Panc1 (cell line): ENCODE results near the gene GRIP2. TPM values are rescaled to one million over a fixed set of nuclear protein-coding genes. Genes with fewer than 3 reads are reported as not detected.
A peak's percentile ranks its signal among the peaks of the same experiment; 100 is the strongest.

Experiments
- ATAC-seq: fragments of 200-7000 bp; cut with Tn5 transposase; 2 replicates; pipeline ENCODE4 v1.9.1; 2020; ENCODE audit warnings: mild to moderate bottlenecking, moderate library complexity
- BruUV-seq: library from RNA; stranded (reverse); fragments of 400-500 nt; replicated peaks from 2 replicates; lab custom pipeline; 2021; lab: Mats Ljungman, UMichigan
- CTCF ChIA-PET: fragments of 300-600 bp; sonication (Branson Sonifier 250); formaldehyde crosslinking; loops from one replicate; lab custom pipeline; 2022; ENCODE audit warnings: antibody characterized with exemption; lab: Charles Lee
- POLR2A ChIA-PET: fragments of 300-600 bp; sonication (Branson Sonifier 250); formaldehyde crosslinking; loops from one replicate; lab custom pipeline; 2022; ENCODE audit warnings: antibody characterized with exemption; lab: Charles Lee
- DNase-seq: peaks from one replicate; pipeline ENCODE4 v3.0.0-alpha.2; 2010; ENCODE audit warnings: low read depth, low spot score
- H3K27ac ChIP-seq: 2 replicates; pipeline ENCODE4 v1.5.1; 2011; ENCODE audit warnings: mild to moderate bottlenecking, low read length, inconsistent platforms
- H3K27me3 ChIP-seq: fragments of 200-500 bp; sonication (Bioruptor generic); 2 replicates; pipeline ENCODE4 v1.6.0; 2014; ENCODE audit warnings: low read length, inconsistent platforms; ENCODE audit not compliant: control insufficient read depth, insufficient read depth
- H3K36me3 ChIP-seq: fragments of 200-500 bp; sonication (Bioruptor generic); 2 replicates; pipeline ENCODE4 v1.5.1; 2014; ENCODE audit warnings: inconsistent platforms, mild to moderate bottlenecking, low read length, moderate library complexity; ENCODE audit not compliant: control insufficient read depth, insufficient read depth
- H3K4me1 ChIP-seq: 2 replicates; pipeline ENCODE4 v1.5.1; 2011; ENCODE audit warnings: inconsistent platforms, mild to moderate bottlenecking, low read length, moderate library complexity; ENCODE audit not compliant: control insufficient read depth, insufficient read depth
- H3K4me3 ChIP-seq, 2 experiments: 2 replicates each; pipeline ENCODE4 v1.5.1; 2011 to 2012; ENCODE audit warnings: low read depth in 2 of 2, low read length in 2 of 2, mild to moderate bottlenecking in 2 of 2, inconsistent platforms in 1 of 2, moderate library complexity in 1 of 2
- H3K9me3 ChIP-seq: fragments of 200-500 bp; sonication (Bioruptor generic); 2 replicates; pipeline ENCODE4 v1.5.1; 2014; ENCODE audit warnings: low read depth, mild to moderate bottlenecking, inconsistent platforms, low read length, moderate library complexity; ENCODE audit not compliant: control insufficient read depth, insufficient read depth
- CTCF ChIP-seq: fragments of 450-650 bp; IDR thresholded peaks from 2 replicates; pipeline ENCODE4 v1.5.1; 2017; ENCODE audit warnings: mild to moderate bottlenecking
- POLR2AphosphoS5 ChIP-seq: IDR thresholded peaks from 2 replicates; pipeline ENCODE4 v1.6.1; 2012; ENCODE audit warnings: mild to moderate bottlenecking, low read depth, low read length, moderate library complexity
- REST ChIP-seq, 2 experiments: IDR thresholded peaks; 2 replicates each; pipeline ENCODE4 v1.6.1; 2011 to 2012; ENCODE audit warnings: low read depth in 2 of 2, control low read depth in 1 of 2, low read length in 1 of 2, mild to moderate bottlenecking in 1 of 2, moderate library complexity in 1 of 2; ENCODE audit not compliant: insufficient read depth in 1 of 2
- SIN3A ChIP-seq: IDR thresholded peaks from 2 replicates; pipeline ENCODE4 v1.6.1; 2012; ENCODE audit warnings: low read depth, mild to moderate bottlenecking, low read length, moderate library complexity, borderline replicate concordance; ENCODE audit not compliant: insufficient read depth
- TCF7L2 ChIP-seq: IDR thresholded peaks from 2 replicates; pipeline ENCODE4 v1.6.1; 2011; ENCODE audit warnings: mild to moderate bottlenecking, low read depth, low read length, inconsistent platforms
- in situ Hi-C: cut with HindIII; loops from 2 replicates; pipeline ENCODE4 v1.10.0; 2016; ENCODE audit warnings: low sequenced_read_pairs, low pct_unique_long_range_greater_than_20kb
- intact Hi-C: fragments of 100-400 bp; cut with micrococcal nuclease; formaldehyde crosslinking; loops from one replicate; pipeline ENCODE4 v1.10.0; 2022; ENCODE audit not compliant: unreplicated experiment
- total RNA-seq: library from RNA; stranded (reverse); gene quantifications from one replicate; pipeline ENCODE4 v1.2.1, GENCODE V29; 2021; ENCODE audit not compliant: unreplicated experiment

The GRIP2 gene
- total RNA-seq, 1 experiment from 2014 or later = 6.5 TPM

- POLR2A ChIA-PET = interaction anchor here (0.5 kb wide), 1 partner anchor 261 kb away, joined by 4 read pairs; no protein-coding TSS in a partner anchor
- Histone ChIP-seq H3K4me1 (peaks cover 43% of the 10 kb centered on the region), H3K36me3 (no peaks in the 10 kb centered on the region; the same call in 1 of the 2 replicates), H3K27ac (peak overlapping the region; percentile 49; the same call in 1 of the 2 replicates), H3K27me3 (no peaks in the 10 kb centered on the region), H3K9me3 (no peaks in the 10 kb centered on the region), H3K4me3 (no peak overlapping the region)
- no peak for DNase-seq
- intact Hi-C loops (no loop called here), in situ Hi-C loops (no loop called here)
- CTCF ChIA-PET = no interaction called here
- no peak for ATAC-seq
- BruUV-seq = no TSS peak
- TF ChIP-seq SIN3A (no peak), TCF7L2 (no peak), CTCF (no peak), REST (IDR thresholded peaks at IDR 0.05; ENCODE audit: insufficient read depth in 1 of 2, low read depth in 2 of 2, low read length in 1 of 2) (no peak), POLR2AphosphoS5 (no peak)
Observed at GRCh38 chr3:14441920-14442300, 98.2 kb downstream of the GRIP2 start.

GRCh38 chr3:14441240-14441919, 98.8 kb downstream of the GRIP2 start:
- no peak for DNase-seq
- H3K36me3 ChIP-seq = no peaks in the 10 kb centered on the region; the same call in 1 of the 2 replicates
- H3K27me3 ChIP-seq = no peaks in the 10 kb centered on the region
- TF ChIP-seq CTCF (no peak), POLR2AphosphoS5 (no peak), TCF7L2 (no peak), SIN3A (no peak), REST (IDR thresholded peaks at IDR 0.05; ENCODE audit: insufficient read depth in 1 of 2, low read depth in 2 of 2, low read length in 1 of 2) (no peak)
- intact Hi-C loops = no loop called here
- ChIA-PET POLR2A (interaction anchor here (0.5 kb wide), 1 partner anchor 260 kb away, joined by 4 read pairs; no protein-coding TSS in a partner anchor), CTCF (no interaction called here)
- H3K4me1 ChIP-seq = peaks cover 48% of the 10 kb centered on the region
- ATAC-seq = no peak
- H3K9me3 ChIP-seq = no peaks in the 10 kb centered on the region
- no TSS peak for BruUV-seq
- H3K4me3 ChIP-seq = no peak overlapping the region
- peak overlapping the region; percentile 49; the same call in 1 of the 2 replicates for H3K27ac ChIP-seq
- in situ Hi-C loops = no loop called here
